HepG2 (cell line): ENCODE results near the gene PCYT2. TPM values are rescaled to one million over a fixed set of nuclear protein-coding genes. Genes with fewer than 3 reads are reported as not detected.

Source experiments
- BRCA1 ChIP-seq: sonication (generic); formaldehyde crosslinking; IDR thresholded peaks from 2 replicates; pipeline ENCODE4 v1.4.0; 2020; ENCODE audit warnings: missing genetic modification reagents
- CBX1 ChIP-seq: IDR thresholded peaks from one replicate; pipeline ENCODE4 v1.6.1; 2016; ENCODE audit warnings: antibody characterized with exemption, low read depth
- FOXJ3 ChIP-seq: sonication (generic); formaldehyde crosslinking; IDR thresholded peaks from 2 replicates; pipeline ENCODE4 v1.4.0; 2020; ENCODE audit warnings: missing genetic modification reagents, mild to moderate bottlenecking, borderline replicate concordance
- HNF4G ChIP-seq, 2 experiments: sonication (generic) in 1 of 2; formaldehyde crosslinking in 1 of 2; IDR thresholded peaks; 2 replicates each; pipeline versions ENCODE4 v1.4.0 to v1.6.1; 2011 to 2020; ENCODE audit warnings: borderline replicate concordance in 2 of 2, low read depth in 2 of 2, mild to moderate bottlenecking in 2 of 2, low read length in 1 of 2, missing genetic modification reagents in 1 of 2, moderate library complexity in 1 of 2
- MED13 ChIP-seq: sonication (generic); formaldehyde crosslinking; IDR thresholded peaks from 2 replicates; pipeline ENCODE4 v1.5.0; 2020; ENCODE audit warnings: missing genetic modification reagents
- NFRKB ChIP-seq: fragments of 450-650 bp; IDR thresholded peaks from 2 replicates; pipeline ENCODE4 v1.6.1; 2017
- NKX3-1 ChIP-seq: sonication (generic); formaldehyde crosslinking; IDR thresholded peaks from 2 replicates; pipeline ENCODE4 v1.5.0; 2020; ENCODE audit warnings: missing genetic modification reagents
- NR3C1 ChIP-seq: sonication (generic); formaldehyde crosslinking; IDR thresholded peaks from 2 replicates; pipeline ENCODE4 v1.4.0; 2020; ENCODE audit warnings: missing genetic modification reagents
- NRL ChIP-seq: sonication (generic); formaldehyde crosslinking; IDR thresholded peaks from 2 replicates; pipeline ENCODE4 v1.5.0; 2020; ENCODE audit warnings: missing genetic modification reagents, mild to moderate bottlenecking, moderate library complexity, borderline replicate concordance
- ONECUT2 ChIP-seq: sonication (generic); formaldehyde crosslinking; IDR thresholded peaks from 2 replicates; pipeline ENCODE4 v1.4.0; 2020; ENCODE audit warnings: missing genetic modification reagents
- PAX8 ChIP-seq: sonication (generic); formaldehyde crosslinking; IDR thresholded peaks from 2 replicates; pipeline ENCODE4 v1.8.0; 2022; ENCODE audit warnings: mild to moderate bottlenecking, missing genetic modification reagents, borderline replicate concordance
- PITX1 ChIP-seq: sonication (generic); formaldehyde crosslinking; IDR thresholded peaks from 2 replicates; pipeline ENCODE4 v1.5.1; 2020; ENCODE audit warnings: mild to moderate bottlenecking, missing genetic modification reagents
- RBM39 ChIP-seq: fragments of 200-400 bp; formaldehyde crosslinking; IDR thresholded peaks from one replicate; pipeline ENCODE4 v1.6.1; 2018; ENCODE audit warnings: antibody characterized with exemption, mild to moderate bottlenecking, low read depth, low read length; ENCODE audit not compliant: poor library complexity, severe bottlenecking
- SIX4 ChIP-seq: sonication (generic); formaldehyde crosslinking; IDR thresholded peaks from 2 replicates; pipeline ENCODE4 v1.4.0; 2020; ENCODE audit warnings: missing genetic modification reagents
- SOX13 ChIP-seq, 3 experiments: fragments of 450-650 bp in 1 of 3; sonication (generic) in 1 of 3; formaldehyde crosslinking in 1 of 3; IDR thresholded peaks in 2 of 3; conservative IDR thresholded peaks in 1 of 3; 2 replicates each; pipeline versions ENCODE4 v1.5.0 to v1.6.1; 2016 to 2020; ENCODE audit warnings: antibody characterized with exemption in 1 of 3, mild to moderate bottlenecking in 1 of 3, missing compliant biosample characterization in 1 of 3, missing genetic modification reagents in 1 of 3, moderate library complexity in 1 of 3
- SRSF1 ChIP-seq: fragments of 200-400 bp; formaldehyde crosslinking; optimal IDR thresholded peaks from 2 replicates; pipeline ENCODE3; 2017; ENCODE audit warnings: mild to moderate bottlenecking, low read depth, low read length, moderate library complexity
- U2AF2 ChIP-seq: fragments of 200-400 bp; formaldehyde crosslinking; IDR thresholded peaks from 2 replicates; pipeline ENCODE4 v1.6.1; 2017; ENCODE audit warnings: low read depth, mild to moderate bottlenecking, low read length
- ZBTB3 ChIP-seq: sonication (generic); formaldehyde crosslinking; IDR thresholded peaks from 2 replicates; pipeline ENCODE4 v1.4.0; 2020; ENCODE audit warnings: low read depth, mild to moderate bottlenecking, moderate library complexity, missing genetic modification reagents, borderline replicate concordance
- ZNF251 ChIP-seq: sonication (generic); formaldehyde crosslinking; IDR thresholded peaks from 2 replicates; pipeline ENCODE4 v1.9.0; 2021; ENCODE audit warnings: mild to moderate bottlenecking, missing genetic modification reagents
- ZNF343 ChIP-seq: sonication (generic); formaldehyde crosslinking; IDR thresholded peaks from 2 replicates; pipeline ENCODE4 v1.4.0; 2020; ENCODE audit warnings: mild to moderate bottlenecking, missing genetic modification reagents
- ZNF724P ChIP-seq: sonication (generic); formaldehyde crosslinking; IDR thresholded peaks from 2 replicates; pipeline ENCODE4 v1.8.0; 2022; ENCODE audit warnings: missing genetic modification reagents, borderline replicate concordance
- polyA plus RNA-seq, 8 experiments: library from polyadenylated mRNA; depleted of rRNA in 3 of 8; stranded (reverse) in 7 of 8; unstranded in 1 of 8; fragments of >200 nt; fragmentation: Illumina TruSeq in 4 of 8; extraction: Trizol in 4 of 8; gene quantifications; 2 replicates each; pipeline versions ENCODE4 v1.2.1 to v1.2.3, GENCODE V29; 2011 to 2016; ENCODE audit warnings: low read depth in 4 of 8, missing spikeins in 1 of 8, mixed read lengths in 1 of 8; ENCODE audit not compliant: insufficient read depth in 1 of 8
- total RNA-seq, 5 experiments: library from RNA; depleted of rRNA; stranded (reverse); fragments of >200 nt; fragmentation: Illumina TruSeq; extraction: Trizol; gene quantifications; 2 replicates each; pipeline ENCODE4 v1.2.3, GENCODE V29; 2016; ENCODE audit warnings: low read depth in 1 of 5
- TF ChIP-seq, protein P1 (sequence below): sonication (generic); formaldehyde crosslinking; IDR thresholded peaks from 2 replicates; pipeline ENCODE4 v1.4.0; 2020; ENCODE audit warnings: mild to moderate bottlenecking, missing genetic modification reagents
- TF ChIP-seq, protein P2 (sequence below): IDR thresholded peaks from 2 replicates; pipeline ENCODE4 v1.6.1; 2016; ENCODE audit warnings: low read depth
- TF ChIP-seq, protein P3 (sequence below): sonication (generic); formaldehyde crosslinking; IDR thresholded peaks from 2 replicates; pipeline ENCODE4 v1.5.0; 2020; ENCODE audit warnings: missing genetic modification reagents, mild to moderate bottlenecking, borderline replicate concordance

The PCYT2 gene
- total and polyA plus RNA-seq, 2 of the 13 experiments (the other 11 are each of a cell fraction or from before 2014, with no cell fraction given): 147 to 297 TPM

DNA sequence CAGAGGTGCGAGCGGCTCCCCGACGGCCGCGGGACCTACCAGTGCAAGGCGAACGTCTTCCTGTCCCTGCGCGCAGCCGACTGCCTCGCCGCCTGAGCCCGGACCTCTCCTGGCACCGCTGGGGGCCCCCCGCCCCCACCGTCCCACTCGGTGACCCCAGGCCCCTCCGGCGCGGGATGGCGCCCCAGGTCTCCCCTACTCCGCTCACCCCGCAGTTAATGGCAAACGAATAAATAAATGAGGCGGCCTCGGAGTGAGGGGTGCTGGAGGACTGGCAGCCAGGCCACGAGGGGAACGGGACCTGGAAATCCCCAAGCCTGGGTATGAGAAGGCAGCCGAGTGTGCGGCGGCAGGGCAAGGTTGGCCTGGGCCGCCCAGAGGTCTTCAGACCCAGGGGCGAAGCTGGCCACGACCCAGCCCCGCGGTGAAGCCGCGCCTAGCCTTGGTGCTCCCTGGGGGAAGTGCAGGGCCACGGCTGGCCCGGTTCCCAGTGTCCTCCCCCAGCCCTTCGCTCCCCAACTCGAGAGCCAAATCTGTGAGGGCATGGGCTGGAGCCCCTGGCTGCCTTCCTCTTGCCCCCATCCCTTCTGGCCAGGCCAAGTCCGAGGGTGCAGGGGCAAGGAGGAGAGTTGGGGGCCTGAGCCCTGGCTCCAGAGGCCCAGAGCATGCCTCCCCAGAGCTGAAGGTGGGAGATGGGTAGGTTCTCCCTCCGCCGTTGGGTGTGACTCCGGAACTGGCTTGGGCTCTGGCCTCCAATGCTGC lies 8.4 kb downstream of the PCYT2 start (continued):
- TF ChIP-seq ZBTB3 (no peak), NR3C1 (CRISPR knock-in tag) (no peak), NRL (CRISPR knock-in tag) (0 out of 2 replicates have a peak, but pooled peaks have one; percentile 38), ZNF724P (CRISPR knock-in tag) (peak; percentile 85; the same call in 1 of the 2 replicates), RBM39 (peak; percentile 78), SIX4 (no peak), PAX8 (CRISPR knock-in tag) (no peak; the same call in 1 of the 2 replicates), FOXJ3 (CRISPR knock-in tag) (no peak), HNF4G (IDR thresholded peaks at IDR 0.05; ENCODE audit: borderline replicate concordance, low read depth, low read length) (no peak), HNF4G (CRISPR knock-in tag; IDR thresholded peaks at IDR 0.05; ENCODE audit: borderline replicate concordance, low read depth) (0 out of 2 replicates have a peak, but pooled peaks have one; percentile 15), ZNF343 (CRISPR knock-in tag) (peak; percentile 36; the same call in 1 of the 2 replicates), CBX1 (no peak), ZNF251 (CRISPR knock-in tag) (no peak), ONECUT2 (CRISPR knock-in tag) (peak; percentile 9; the same call in 1 of the 2 replicates), BRCA1 (CRISPR knock-in tag) (0 out of 2 replicates have a peak, but pooled peaks have one; percentile 52), SOX13 (IDR thresholded peaks at IDR 0.05) (peak; percentile 19), SOX13 (CRISPR knock-in tag; conservative IDR thresholded peaks at IDR 0.05 in 1 of 2, IDR thresholded peaks at IDR 0.05 in 1 of 2) (no peak; a peak in 1 of 4 replicates), PITX1 (CRISPR knock-in tag) (no peak), MED13 (CRISPR knock-in tag) (no peak), NKX3-1 (CRISPR knock-in tag) (peak; percentile 12; the same call in 1 of the 2 replicates), NFRKB (no peak), SRSF1 (peak; percentile 12), U2AF2 (no peak)
- TF ChIP-seq, protein P1, sequence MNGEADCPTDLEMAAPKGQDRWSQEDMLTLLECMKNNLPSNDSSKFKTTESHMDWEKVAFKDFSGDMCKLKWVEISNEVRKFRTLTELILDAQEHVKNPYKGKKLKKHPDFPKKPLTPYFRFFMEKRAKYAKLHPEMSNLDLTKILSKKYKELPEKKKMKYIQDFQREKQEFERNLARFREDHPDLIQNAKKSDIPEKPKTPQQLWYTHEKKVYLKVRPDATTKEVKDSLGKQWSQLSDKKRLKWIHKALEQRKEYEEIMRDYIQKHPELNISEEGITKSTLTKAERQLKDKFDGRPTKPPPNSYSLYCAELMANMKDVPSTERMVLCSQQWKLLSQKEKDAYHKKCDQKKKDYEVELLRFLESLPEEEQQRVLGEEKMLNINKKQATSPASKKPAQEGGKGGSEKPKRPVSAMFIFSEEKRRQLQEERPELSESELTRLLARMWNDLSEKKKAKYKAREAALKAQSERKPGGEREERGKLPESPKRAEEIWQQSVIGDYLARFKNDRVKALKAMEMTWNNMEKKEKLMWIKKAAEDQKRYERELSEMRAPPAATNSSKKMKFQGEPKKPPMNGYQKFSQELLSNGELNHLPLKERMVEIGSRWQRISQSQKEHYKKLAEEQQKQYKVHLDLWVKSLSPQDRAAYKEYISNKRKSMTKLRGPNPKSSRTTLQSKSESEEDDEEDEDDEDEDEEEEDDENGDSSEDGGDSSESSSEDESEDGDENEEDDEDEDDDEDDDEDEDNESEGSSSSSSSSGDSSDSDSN (CRISPR knock-in tag): 0 out of 2 replicates have a peak, but pooled peaks have one; percentile 12
- TF ChIP-seq, protein P2, sequence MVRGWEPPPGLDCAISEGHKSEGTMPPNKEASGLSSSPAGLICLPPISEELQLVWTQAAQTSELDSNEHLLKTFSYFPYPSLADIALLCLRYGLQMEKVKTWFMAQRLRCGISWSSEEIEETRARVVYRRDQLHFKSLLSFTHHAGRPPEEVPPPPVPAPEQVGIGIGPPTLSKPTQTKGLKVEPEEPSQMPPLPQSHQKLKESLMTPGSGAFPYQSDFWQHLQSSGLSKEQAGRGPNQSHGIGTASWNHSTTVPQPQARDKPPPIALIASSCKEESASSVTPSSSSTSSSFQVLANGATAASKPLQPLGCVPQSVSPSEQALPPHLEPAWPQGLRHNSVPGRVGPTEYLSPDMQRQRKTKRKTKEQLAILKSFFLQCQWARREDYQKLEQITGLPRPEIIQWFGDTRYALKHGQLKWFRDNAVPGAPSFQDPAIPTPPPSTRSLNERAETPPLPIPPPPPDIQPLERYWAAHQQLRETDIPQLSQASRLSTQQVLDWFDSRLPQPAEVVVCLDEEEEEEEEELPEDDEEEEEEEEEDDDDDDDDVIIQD (CRISPR knock-in tag): no peak
- TF ChIP-seq, protein P3, sequence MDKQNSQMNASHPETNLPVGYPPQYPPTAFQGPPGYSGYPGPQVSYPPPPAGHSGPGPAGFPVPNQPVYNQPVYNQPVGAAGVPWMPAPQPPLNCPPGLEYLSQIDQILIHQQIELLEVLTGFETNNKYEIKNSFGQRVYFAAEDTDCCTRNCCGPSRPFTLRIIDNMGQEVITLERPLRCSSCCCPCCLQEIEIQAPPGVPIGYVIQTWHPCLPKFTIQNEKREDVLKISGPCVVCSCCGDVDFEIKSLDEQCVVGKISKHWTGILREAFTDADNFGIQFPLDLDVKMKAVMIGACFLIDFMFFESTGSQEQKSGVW (CRISPR knock-in tag): no peak
